Posterior vena cava (tissue), 2 donors: ENCODE measurements around the gene TIAM1. TPM values are rescaled to one million over a fixed set of nuclear protein-coding genes. Genes with fewer than 3 reads are reported as not detected.

Experiments used
- DNase-seq: peaks from one replicate; pipeline ENCODE4 v3.0.0-alpha.2; 2020; ENCODE audit warnings: low spot score
- intact Hi-C, 2 donors: fragments of 100-400 bp; cut with DNase I; formaldehyde crosslinking; loops; one replicate each; pipeline versions ENCODE4 v1.14.1 to v1.14.2; 2022 to 2023
- total RNA-seq, 2 donors: library from RNA; stranded (reverse); fragmentation: NEBNext Ultra II Directional; extraction: Animal tissue kit (Norgen Biotek cat#: 25700); gene quantifications; one replicate each; pipeline ENCODE4 v1.2.1, GENCODE V29; 2021
- donor health status: DM: yes; HTN: yes; CAD: no.
- donor health status: DM: yes; HTN: yes; CAD: no.

The TIAM1 gene
- total RNA-seq, 2 donors from 2014 or later = 4.7 to 11.3 TPM

DNA sequence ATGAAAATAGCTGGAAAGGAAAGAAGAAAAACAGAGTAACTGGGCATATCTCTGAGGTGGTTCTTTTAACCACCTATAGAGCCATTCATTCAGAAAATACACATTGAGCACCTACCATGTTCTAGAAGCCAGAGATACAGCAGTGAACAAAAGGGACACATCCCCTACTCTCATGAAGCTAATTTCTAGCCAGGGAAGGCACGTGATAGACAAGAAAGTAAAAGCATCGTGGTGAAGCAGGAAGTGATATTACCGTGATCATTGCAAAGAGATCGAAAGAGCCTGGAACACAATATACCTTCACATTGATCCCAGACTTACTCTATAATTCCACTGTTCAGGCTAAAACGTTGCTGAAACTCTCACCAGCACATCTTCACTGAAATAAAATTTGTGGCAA, 76.0 kb downstream of the TIAM1 start:
- DNase-seq = no peak
- intact Hi-C loops = no loop called here

DNA sequence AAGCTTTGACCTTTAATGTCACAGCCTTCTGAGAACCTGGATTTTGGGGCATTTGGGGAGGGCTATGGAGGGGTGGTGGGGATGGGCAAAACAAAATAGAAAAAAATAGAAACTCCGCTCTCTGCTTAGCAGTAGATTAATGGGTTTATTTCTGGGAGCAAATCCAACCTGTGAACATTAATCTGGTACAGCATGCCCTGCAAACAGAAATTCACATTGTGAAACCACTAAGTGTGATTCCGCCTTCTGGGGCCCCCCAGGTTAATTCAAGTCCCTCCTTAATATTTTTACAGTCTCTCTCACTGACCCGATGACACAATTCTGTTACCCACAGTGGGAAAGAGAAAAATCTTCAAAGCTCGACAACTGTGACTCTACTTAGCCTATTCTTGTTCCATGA, 76.4 kb downstream of the TIAM1 start:
- intact Hi-C loops = no loop called here

DNA sequence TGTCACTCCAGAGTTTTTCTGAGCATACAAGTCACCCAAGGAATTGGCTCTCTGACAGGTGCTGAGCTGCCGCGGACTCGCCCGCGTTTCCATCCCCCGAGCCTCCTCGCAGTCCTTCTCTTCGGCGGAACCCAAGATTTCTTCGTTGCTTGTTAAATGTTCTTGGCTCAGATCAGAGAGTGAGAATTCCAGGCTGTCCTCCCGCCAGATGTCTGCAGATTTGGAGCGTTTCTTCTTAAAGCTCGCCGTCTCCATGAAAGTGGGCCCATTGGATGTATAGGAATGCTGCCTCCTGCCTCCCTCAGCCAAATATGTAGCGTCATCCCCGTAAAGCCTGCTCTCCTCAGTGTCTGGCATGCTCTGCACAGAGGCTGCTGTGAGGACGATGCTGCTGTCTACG, 77.8 kb downstream of the TIAM1 start:
- intact Hi-C loops = no loop called here

More for the DNA sequence above, 76.4 kb downstream of the TIAM1 start:
- no peak for DNase-seq

DNA sequence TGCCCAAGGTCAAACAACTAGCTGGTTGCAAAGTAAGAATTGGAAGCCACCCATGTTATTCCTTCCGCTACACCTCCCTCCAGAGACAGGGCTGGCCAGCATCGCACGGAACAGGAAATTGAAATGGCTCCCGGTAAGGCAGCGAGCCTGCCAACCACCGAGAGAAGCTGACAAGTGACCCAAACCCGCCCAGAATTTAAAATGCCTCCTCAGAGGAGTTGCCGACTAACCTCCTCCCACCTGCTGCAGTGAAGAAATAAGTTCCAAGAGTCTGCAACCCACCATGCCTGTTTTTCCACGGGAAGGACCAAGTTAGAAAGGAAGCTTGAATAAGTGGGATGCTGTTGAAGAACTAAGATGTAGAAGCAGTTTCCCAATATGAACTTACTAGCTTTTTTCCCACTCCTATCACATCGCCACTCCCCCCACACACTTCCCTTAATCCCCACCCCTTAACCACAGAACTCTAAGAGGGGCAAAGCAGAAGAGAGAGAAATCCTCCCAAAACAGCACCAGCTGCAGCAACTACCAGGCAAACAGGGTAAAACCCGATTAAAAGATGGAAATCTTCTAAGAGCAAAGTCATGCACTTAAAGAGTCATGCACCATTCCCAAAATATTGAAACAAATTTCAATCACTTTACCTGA, 78.6 kb downstream of the TIAM1 start:
- no peak for DNase-seq
- intact Hi-C loops = no loop called here

More for the DNA sequence above, 77.8 kb downstream of the TIAM1 start:
- DNase-seq = no peak

DNA sequence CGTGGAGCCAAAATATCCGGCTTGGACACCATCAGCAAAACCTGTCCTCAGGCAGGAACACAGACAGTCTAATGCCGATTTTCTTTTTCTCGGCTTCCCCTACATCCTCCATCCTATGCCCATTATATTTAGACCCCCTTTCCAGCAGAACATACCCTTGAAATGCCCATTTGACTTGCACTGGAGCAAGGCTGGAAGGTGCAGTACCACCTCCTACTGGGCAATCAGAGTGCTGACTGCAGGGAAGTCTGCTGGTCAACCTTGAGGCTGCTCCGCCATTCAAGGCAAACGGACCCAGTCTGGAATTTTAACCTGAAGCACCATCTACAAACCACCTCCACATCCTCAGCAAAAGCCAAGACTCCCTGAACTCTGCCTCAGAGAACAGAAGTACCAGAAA, 79.5 kb downstream of the TIAM1 start:
- intact Hi-C loops = no loop called here
- no peak for DNase-seq

DNA sequence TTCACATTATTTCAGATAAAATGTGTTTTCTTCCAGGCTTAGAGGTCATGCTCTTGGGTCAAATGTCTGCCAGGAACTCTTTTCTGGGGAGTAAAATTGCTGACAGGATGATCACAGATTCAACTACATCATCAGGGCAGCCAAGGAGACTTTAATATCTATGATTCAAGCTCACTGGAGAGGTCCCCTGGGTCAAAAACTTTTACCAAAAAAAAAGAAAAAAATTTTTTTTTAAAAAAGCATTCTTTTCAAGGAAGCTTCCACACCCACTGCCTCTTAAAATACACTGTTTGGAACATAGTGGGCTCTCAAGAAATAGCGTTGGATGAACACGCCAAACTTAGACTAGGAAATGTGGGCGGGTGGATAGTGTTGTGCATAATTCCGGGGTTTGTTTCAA, 81.3 kb downstream of the TIAM1 start:
- intact Hi-C loops = no loop called here
- no peak for DNase-seq

DNA sequence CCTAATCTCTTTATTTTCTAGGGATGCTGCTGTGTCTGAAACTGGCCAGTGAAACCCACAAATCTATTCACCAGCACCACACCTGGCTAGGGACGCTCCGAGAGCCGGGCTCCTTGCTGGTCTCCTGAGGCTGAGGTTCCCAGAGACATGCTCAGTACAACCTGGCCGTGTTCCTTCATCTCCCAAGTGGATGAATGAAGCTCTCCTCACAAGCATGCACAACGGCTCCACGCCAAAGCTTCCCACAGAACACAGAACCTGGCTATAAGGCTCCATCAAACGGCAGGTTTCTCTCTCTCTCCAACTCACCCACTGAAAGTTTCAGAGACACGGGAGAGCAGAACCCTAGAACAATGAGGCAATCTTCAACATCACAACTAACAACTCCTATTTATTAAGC, 82.3 kb downstream of the TIAM1 start:
- DNase-seq = no peak
- intact Hi-C loops = no loop called here

DNA sequence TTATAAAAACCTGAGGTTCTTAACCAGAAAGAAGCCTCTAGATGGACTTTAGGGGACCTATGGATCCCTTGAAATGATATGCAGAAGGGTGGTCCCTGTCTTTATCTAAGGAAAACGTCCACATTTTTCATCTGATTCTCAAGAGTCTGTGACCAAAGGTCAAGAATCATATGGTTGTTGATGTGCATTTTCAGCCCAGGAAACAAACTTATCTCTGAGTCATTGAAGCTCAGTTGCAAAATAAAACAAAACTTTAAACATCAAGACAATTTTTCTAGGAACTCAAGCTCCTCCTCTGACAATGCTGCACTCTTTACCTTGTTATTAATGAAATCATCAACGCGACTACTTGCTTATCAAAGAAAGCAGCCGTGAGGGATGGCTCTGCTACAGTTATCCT, 83.3 kb downstream of the TIAM1 start:
- intact Hi-C loops = no loop called here
- DNase-seq = no peak

DNA sequence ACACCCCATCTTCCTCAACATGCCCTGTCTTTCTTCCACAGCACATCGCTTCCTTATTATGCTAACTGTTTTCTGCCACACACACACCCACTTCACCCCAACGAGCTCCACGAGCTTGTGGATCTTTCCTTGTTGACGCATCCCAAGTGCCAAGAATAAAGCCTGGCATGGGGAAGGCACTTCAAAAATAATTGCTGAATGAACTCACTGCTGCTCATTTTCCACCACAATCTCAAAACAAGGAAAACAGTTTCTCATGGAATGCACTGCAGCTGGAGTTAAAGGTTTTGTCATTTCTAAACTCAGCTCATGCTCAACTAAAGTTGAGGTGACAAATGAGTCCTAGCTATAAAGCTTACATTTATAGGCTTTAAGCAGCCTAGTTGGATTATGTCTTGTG, 86.0 kb downstream of the TIAM1 start:
- DNase-seq = no peak
- intact Hi-C loops = no loop called here

DNA sequence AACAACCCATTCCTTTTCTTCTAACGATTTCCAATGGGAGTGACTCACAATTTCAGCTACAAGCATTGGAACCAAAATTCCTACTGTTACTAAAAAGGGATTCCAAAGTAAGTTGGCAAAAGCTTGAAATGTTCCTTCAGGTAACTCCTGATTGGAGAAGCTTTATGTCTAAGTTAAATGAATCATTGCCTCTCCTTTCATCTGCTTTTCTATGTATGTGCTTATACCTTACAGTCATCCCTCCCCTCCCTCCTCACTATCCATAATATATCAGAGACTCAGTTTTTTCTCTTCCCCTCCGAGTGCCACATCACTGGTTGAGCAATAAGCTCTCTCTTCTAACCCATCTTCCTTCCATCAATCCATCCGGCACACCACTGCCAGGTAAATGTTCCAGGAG, 86.8 kb downstream of the TIAM1 start:
- no peak for DNase-seq
- intact Hi-C loops = no loop called here

DNA sequence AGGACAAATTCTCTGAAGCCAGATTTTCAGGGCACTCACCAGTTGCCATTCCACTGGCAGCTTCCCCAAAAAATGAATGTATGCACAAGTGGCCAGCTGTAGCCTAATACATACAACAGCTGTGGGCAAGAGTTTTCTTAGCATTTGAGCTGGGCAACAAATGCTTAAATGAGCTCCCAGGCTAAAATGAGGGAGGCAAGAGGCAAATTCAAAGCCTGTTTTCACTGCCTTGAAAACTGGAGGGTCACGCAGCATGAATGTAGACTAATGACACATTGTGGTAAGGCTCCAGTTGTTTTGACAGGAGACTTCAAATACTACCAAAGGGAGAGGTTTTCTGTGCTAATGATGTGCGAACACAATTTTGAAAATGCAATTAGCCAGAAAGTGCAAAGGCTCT, 88.2 kb downstream of the TIAM1 start:
- DNase-seq = no peak
- intact Hi-C loops = no loop called here

DNA sequence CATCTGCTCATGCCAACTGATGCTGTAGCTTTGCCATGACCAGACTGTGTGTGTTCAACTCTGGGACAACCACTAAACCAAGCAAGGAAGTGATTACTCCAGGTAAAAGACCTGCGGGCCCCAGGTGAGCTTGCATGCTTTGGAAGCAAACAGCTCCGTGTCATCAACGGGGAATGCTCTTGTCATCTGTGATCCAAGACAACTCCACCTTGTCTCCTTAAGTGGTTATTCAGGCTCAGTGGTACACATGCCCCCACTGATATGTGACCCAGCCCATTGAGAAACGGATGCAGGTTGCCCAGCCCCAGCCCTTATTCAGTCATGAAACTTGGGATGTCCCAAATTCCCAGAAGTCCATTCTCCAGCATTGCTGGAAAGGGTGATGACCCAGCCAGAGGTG, 89.0 kb downstream of the TIAM1 start:
- intact Hi-C loops = no loop called here
- DNase-seq = no peak

DNA sequence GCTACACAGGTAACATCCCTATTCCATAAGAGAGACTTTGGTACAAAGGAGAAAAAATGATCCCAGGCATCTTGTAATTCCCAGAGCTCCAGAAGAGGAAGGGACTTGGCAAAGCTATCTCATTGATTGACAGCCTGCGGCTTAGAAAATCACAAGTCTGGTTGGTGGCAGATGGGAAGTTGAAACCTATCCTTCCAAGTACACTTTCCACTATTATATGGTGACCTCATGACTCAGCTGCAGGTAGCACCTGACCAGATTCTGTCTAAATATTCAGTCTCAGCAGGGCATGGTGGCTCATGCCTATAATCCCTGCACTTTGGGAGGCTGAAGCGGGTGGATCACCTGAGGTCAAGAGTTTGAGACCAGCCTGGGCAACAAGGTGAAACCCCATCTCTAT, 89.9 kb downstream of the TIAM1 start:
- DNase-seq = no peak
- intact Hi-C loops = no loop called here

DNA sequence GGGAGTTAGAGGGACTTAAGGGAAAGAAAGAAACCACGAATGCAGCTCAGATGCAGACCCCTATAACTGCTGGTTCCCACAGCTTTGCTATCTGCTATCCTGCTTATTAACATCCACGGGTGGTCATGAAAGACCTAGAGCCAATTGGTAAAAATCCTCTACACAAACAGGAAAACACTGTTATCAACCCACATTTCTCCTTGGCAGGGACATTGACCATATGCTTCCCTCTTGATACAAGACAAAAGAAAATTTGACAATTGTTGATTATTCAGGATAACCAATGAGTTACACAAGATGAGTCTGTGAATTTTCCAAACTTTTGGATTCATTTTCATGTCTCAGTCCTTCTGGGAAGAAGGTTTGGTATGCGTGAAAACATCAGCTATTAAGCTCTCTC, 90.4 kb downstream of the TIAM1 start:
- intact Hi-C loops = no loop called here
- no peak for DNase-seq

DNA sequence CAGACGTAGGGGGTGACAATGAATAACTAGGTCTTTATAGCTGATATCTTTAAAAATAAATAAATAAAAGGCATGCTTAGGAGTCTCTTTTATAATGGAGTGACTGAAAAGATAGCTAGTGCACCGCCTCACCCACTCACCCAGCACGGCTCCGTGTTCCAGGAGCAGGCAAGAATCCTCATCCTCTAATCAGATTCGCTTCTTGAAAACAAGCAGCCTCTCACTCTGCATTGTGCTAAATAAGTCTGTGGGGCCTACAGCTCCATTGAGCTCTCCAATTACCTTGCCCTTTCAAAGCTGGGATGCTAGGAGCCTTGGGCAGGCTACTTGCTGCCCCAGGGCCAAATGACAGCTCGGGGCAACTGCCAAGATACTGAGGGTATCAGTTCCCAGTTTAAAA, 91.5 kb downstream of the TIAM1 start:
- intact Hi-C loops = no loop called here

DNA sequence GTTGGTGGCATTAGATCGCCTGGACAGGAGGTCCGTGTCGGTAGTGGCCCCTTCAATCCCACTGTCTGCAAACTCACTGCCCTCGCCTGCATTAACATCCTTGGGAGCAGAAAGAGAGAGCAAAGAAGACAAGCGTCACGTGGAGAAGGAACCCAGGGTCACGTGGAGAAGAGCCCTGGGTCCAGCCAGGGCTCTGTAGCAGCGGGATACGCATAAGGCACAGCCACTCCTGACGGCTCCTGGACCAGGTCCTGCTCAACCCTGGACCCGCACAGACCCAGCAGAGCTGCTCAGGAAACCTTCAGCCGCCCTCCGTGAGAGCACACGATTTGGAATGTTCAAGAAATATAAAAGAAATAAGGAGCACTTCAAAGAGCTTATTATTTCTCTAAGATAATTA, 92.0 kb downstream of the TIAM1 start:
- no peak for DNase-seq
- intact Hi-C loops = no loop called here

More for the DNA sequence above, 91.5 kb downstream of the TIAM1 start:
- DNase-seq = no peak

DNA sequence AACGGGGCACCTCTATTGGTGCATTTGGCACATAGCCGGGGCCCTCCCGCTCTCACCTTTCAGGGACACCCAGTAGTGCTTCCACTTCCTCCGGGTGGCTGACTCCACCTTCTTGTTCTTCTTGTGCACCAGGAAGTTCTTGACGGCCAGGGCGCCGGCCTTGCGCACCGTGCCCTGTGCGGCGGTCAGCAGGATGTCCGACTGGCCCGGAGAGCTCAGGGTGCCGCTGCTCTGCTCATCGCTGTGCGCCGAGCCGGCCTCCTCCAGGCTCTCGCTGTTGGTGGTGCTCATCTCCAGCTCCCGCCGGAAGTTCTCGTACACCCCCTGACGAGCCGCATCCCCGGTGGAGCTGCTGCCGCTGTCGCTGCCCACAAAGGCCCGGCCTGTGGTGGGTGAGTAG, 92.4 kb downstream of the TIAM1 start:
- intact Hi-C loops = no loop called here
- DNase-seq = no peak

DNA sequence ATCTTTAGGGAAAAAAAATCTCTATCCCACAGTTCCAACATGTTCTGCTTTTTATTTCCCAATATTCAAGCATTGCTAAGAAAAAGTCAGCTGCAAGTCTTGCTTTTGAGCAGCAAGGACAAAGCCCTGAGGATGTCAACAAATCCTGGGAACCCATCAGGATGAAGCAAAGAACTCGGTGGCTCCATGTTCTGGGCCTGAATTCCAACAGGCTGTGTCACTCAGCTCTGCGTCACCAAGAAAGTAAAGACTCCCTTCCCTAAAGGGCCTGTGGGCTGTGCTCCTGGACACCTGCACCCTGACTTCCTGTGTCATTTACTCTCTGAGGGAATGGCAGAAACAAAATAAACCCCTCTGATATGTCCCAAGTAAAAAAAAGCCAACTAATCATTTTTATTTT, 95.5 kb downstream of the TIAM1 start:
- DNase-seq = no peak
- intact Hi-C loops = no loop called here

DNA sequence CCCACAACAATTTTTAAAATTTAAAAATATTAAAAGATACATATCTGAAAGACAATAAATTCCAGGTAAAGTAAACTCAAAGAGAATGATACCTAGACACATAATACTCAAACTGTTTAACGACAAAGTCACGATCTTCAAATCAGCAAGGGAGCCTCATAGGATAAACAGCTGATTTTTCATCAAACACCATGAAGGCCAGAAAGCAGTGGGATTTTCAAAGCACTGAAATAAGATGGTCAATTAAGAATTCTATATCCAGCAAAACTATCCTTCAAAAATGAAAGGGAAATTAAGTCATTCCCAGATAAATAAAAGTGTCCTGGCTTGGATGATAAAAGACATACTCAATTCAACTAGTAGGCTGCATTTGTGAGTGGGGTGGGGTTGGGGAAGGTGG, 100.5 kb downstream of the TIAM1 start:
- no peak for DNase-seq
- intact Hi-C loops = no loop called here

DNA sequence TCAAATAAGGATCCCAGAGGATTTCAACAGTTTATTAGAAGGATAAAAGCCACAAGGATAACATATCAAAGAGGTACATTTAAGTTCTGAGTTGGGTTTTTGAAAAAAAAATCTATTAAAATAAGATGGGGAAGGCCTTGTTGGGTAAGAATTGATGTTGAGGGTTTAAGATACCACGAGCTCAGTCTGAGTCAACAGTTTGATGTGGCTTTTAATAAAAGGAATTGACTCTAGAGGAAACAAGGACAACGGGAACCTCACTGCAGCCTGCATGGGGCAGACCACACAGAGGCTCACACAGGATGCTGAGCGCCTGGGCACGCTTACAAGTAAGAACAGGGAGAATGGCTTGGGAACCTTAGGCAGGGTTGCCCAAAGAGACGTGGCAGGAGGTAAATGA, 107.5 kb downstream of the TIAM1 start:
- intact Hi-C loops = no loop called here
- DNase-seq = no peak

DNA sequence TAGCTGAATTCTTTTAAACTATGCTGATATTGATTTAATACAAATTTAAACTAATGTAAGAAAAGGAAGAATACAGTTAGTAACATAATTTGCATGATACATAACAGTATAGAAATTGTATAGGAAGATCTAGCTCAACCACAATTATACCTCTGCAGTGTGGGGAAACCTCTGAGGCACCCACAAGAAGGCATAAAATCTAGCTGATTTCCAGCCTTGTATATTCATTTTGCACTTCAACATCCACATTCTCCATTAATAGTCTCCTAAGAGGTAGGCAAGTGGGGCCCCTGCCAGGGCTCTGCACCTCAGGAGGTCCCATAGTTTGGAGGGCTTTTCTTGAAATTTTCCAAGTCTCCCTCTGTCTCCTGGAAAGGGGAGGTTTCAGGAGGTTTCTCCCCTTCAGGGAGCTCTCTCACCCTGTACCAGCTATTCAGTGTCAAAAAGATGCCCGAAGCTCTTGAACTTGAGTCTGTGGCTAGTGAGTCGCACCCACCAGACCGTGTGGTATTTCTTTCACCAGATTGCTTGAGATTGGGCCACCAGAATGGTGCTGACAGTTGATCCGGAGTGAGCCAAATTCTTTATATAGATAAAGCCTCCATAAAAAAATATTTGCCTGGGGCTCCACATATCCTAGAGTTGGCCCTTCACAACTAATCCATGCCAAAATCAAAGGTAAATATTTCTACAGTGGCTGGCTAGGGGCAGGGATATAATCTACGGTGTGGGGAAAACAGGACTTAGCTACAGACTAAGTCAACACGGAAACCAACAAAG, 108.2 kb downstream of the TIAM1 start:
- intact Hi-C loops = no loop called here
- DNase-seq = no peak
